ENCODE measurements around the gene SLC25A26. TPM values are rescaled to one million over a fixed set of nuclear protein-coding genes. Genes with fewer than 3 reads are reported as not detected.

Gene SLC25A26
- total and polyA plus RNA-seq, 2 of the 13 experiments (the other 11 are each of a cell fraction or from before 2014, with no cell fraction given), result 23.1 to 32.7 TPM

DNA sequence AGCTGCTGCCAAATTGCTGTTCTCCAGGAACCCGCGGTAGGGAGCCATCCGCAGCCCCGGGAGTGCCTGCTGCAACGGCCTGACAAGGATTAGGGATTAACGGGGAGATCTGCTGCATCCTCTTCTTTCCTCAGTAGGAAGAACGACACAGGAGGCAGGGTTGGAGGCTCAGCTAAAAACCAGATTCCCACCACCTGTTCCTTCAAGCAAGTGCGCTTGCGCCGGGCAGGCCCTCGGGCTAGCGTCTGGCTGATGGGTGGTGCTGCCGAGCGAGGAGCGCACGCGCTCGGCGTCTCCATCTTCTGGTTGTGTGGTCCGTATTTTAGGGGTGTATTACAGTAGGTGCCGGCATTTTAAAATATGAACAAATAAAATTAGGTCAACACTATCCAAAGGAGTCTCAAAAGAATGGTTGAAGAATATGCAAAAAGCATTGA lies 25.4 kb upstream of the SLC25A26 start:
- CTCF ChIA-PET (ENCODE audit: low intra/inter-chr PET ratio, low total read pairs), result no interaction called here
- no peak for FAIRE-seq
- no peak for DNase-seq (ENCODE audit: low spot score)
- POLR2A ChIA-PET, result interaction anchor here (0.6 kb wide), 1 partner anchor 214 kb away, joined by 3 read pairs; no protein-coding TSS in a partner anchor
- peak overlapping the region in 1 of 3 experiments; percentile 16; a peak in 1 of 6 replicates for H3K4me3 ChIP-seq (replicated peaks in 1 of 3; ENCODE audit: insufficient read depth in 1 of 3, low read depth in 2 of 3, low read length in 3 of 3)
- no peaks in the 10 kb centered on the region for H4K20me1 ChIP-seq (ENCODE audit: insufficient read depth, low read length)
- 61% methylated on average over 14 of the region's 21 CpGs for WGBS (ENCODE audit: low lambda C conversion rate)
- H3K4me2 ChIP-seq (ENCODE audit: low read depth, low read length), result peak overlapping the region; percentile 42
- H3K27ac ChIP-seq (ENCODE audit: extremely low read length, insufficient read depth, low read length), result no peak overlapping the region
- no peaks in the 10 kb centered on the region for H3K4me1 ChIP-seq (ENCODE audit: insufficient read depth, low read length)
- H3K9ac ChIP-seq (ENCODE audit: insufficient read depth, low read depth, low read length), result no peak overlapping the region
- H3K36me3 ChIP-seq (replicated peaks in 1 of 2; ENCODE audit: control insufficient read depth in 1 of 2, insufficient read depth in 2 of 2, low read length in 2 of 2), result no peaks in the 10 kb centered on the region
- TF ChIP-seq, protein P1, sequence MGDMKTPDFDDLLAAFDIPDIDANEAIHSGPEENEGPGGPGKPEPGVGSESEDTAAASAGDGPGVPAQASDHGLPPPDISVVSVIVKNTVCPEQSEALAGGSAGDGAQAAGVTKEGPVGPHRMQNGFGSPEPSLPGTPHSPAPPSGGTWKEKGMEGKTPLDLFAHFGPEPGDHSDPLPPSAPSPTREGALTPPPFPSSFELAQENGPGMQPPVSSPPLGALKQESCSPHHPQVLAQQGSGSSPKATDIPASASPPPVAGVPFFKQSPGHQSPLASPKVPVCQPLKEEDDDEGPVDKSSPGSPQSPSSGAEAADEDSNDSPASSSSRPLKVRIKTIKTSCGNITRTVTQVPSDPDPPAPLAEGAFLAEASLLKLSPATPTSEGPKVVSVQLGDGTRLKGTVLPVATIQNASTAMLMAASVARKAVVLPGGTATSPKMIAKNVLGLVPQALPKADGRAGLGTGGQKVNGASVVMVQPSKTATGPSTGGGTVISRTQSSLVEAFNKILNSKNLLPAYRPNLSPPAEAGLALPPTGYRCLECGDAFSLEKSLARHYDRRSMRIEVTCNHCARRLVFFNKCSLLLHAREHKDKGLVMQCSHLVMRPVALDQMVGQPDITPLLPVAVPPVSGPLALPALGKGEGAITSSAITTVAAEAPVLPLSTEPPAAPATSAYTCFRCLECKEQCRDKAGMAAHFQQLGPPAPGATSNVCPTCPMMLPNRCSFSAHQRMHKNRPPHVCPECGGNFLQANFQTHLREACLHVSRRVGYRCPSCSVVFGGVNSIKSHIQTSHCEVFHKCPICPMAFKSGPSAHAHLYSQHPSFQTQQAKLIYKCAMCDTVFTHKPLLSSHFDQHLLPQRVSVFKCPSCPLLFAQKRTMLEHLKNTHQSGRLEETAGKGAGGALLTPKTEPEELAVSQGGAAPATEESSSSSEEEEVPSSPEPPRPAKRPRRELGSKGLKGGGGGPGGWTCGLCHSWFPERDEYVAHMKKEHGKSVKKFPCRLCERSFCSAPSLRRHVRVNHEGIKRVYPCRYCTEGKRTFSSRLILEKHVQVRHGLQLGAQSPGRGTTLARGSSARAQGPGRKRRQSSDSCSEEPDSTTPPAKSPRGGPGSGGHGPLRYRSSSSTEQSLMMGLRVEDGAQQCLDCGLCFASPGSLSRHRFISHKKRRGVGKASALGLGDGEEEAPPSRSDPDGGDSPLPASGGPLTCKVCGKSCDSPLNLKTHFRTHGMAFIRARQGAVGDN (CRISPR knock-in tag; IDR thresholded peaks at IDR 0.05), result peak; percentile 26
- TF ChIP-seq, protein P2, sequence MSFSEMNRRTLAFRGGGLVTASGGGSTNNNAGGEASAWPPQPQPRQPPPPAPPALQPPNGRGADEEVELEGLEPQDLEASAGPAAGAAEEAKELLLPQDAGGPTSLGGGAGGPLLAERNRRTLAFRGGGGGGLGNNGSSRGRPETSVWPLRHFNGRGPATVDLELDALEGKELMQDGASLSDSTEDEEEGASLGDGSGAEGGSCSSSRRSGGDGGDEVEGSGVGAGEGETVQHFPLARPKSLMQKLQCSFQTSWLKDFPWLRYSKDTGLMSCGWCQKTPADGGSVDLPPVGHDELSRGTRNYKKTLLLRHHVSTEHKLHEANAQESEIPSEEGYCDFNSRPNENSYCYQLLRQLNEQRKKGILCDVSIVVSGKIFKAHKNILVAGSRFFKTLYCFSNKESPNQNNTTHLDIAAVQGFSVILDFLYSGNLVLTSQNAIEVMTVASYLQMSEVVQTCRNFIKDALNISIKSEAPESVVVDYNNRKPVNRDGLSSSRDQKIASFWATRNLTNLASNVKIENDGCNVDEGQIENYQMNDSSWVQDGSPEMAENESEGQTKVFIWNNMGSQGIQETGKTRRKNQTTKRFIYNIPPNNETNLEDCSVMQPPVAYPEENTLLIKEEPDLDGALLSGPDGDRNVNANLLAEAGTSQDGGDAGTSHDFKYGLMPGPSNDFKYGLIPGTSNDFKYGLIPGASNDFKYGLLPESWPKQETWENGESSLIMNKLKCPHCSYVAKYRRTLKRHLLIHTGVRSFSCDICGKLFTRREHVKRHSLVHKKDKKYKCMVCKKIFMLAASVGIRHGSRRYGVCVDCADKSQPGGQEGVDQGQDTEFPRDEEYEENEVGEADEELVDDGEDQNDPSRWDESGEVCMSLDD (CRISPR knock-in tag; IDR thresholded peaks at IDR 0.05; ENCODE audit: borderline replicate concordance), result no peak
- no peaks in the 10 kb centered on the region for H3K79me2 ChIP-seq (ENCODE audit: insufficient read depth, low read length)
- intact Hi-C loops (cut with micrococcal nuclease; ENCODE audit: unreplicated experiment), result no loop called here
- peak; percentile 51 for ATAC-seq
- no peak overlapping the region for H2AFZ ChIP-seq (ENCODE audit: low read length)
- H3K9me3 ChIP-seq (ENCODE audit: low read length), result no peaks in the 10 kb centered on the region
- peaks cover 0 to 4% of the 10 kb centered on the region in 2 experiments; a peak in 1 of 5 replicates for H3K27me3 ChIP-seq (ENCODE audit: control insufficient read depth in 1 of 2, insufficient read depth in 2 of 2, low read length in 2 of 2)
- no TSS peak for BruUV-seq (replicated peaks)
- in situ Hi-C loops (cut with HindIII; ENCODE audit: extremely low pct_ligation_motif_present, low pct_unique_long_range_greater_than_20kb), result no loop called here
